Esophagus muscularis mucosa (tissue), 4 donors: ENCODE results near the gene APH1A. TPM values are rescaled to one million over a fixed set of nuclear protein-coding genes. Genes with fewer than 3 reads are reported as not detected.
A peak's percentile ranks its signal among the peaks of the same experiment; 100 is the strongest.

ENCODE experiments used
- DNase-seq: peaks from one replicate; pipeline ENCODE4 v3.0.0-alpha.2; 2017; ENCODE audit errors: extremely low spot score
- H3K27ac ChIP-seq, 4 donors: fragments of 200-600 bp; sonication (generic); replicated peaks in 1 of 4; 1 replicate in 3 of 4; 2 replicates in 1 of 4; pipeline ENCODE4 v1.5.1; 2016 to 2019; ENCODE audit warnings: mild to moderate bottlenecking in 1 of 4
- H3K27me3 ChIP-seq, 4 donors: fragments of 200-600 bp; sonication (generic); one replicate each; pipeline versions ENCODE4 v1.5.1 to v1.6.0; 2016 to 2019
- H3K36me3 ChIP-seq, 4 donors: fragments of 200-600 bp; sonication (generic); one replicate each; pipeline ENCODE4 v1.5.1; 2016 to 2019
- H3K4me1 ChIP-seq, 4 donors: fragments of 200-600 bp; sonication (generic); one replicate each; pipeline ENCODE4 v1.5.1; 2016 to 2019
- H3K4me3 ChIP-seq, 4 donors: fragments of 200-600 bp; sonication (generic); 1 replicate in 2 of 4; 2 replicates in 2 of 4; pipeline ENCODE4 v1.5.1; 2016 to 2019; ENCODE audit warnings: mild to moderate bottlenecking in 4 of 4, moderate library complexity in 1 of 4
- H3K9me3 ChIP-seq, 4 donors: fragments of 200-600 bp; sonication (generic); 1 replicate in 3 of 4; 2 replicates in 1 of 4; pipeline ENCODE4 v1.5.1; 2016 to 2019
- EP300 ChIP-seq: sonication (generic); formaldehyde crosslinking; IDR thresholded peaks from one replicate; pipeline ENCODE4 v1.6.1; 2017; ENCODE audit warnings: antibody characterized with exemption
- POLR2A ChIP-seq: fragments of 450-650 bp; IDR thresholded peaks from one replicate; pipeline ENCODE4 v1.6.1; 2017; ENCODE audit warnings: antibody characterized with exemption, moderate library complexity, mild to moderate bottlenecking, low read depth
- POLR2AphosphoS5 ChIP-seq, 2 donors: sonication (generic); formaldehyde crosslinking; IDR thresholded peaks; one replicate each; pipeline ENCODE4 v1.6.1; 2017; ENCODE audit warnings: antibody characterized with exemption in 2 of 2
- WGBS: methylation state at CpG from one replicate; pipeline ENCODE4 v1.1.5; 2018; 5-methylcytosine and 5-hydroxymethylcytosine counted together
- intact Hi-C: fragments of 100-400 bp; cut with DNase I; formaldehyde crosslinking; loops from one replicate; pipeline ENCODE4 v1.15.1; 2023
- total RNA-seq, 4 donors: library from RNA; depleted of rRNA; stranded (reverse); fragments of >200 nt; gene quantifications; one replicate each; pipeline versions ENCODE4 v1.1.0 to v1.2.1, GENCODE V29; 2016
- TF ChIP-seq, protein P1 (sequence below), 3 experiments: fragments of 200-600 bp in 2 of 3; fragments of 450-650 bp in 1 of 3; sonication (generic) in 2 of 3; IDR thresholded peaks; one replicate each; pipeline ENCODE4 v1.5.1; 2017 to 2019; ENCODE audit warnings: antibody characterized with exemption in 3 of 3, mild to moderate bottlenecking in 2 of 3, moderate library complexity in 1 of 3

The APH1A gene
- total RNA-seq, 4 donors from 2014 or later: 36.1 to 63.5 (median 49.7) TPM

DNA sequence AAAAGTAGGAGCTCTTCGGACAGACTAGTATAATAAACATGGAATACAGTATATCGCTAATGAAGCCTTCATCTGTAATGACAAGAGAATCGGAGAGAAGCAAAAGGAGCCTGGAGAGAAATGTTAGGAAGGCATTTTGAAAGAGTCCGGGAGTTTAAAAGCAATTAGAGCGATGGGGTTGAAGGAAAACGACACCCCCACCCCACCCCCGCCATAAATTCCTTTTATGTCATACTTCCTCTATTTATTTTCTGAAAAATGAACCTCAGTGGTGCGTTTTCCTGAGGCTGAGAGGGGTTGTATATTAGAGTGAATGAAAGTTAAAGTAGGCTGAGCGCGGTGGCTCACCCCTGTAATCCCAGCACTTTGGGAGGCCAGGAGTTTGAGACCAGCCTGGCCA, 635 bp upstream of the APH1A start:
- TF ChIP-seq, protein P1, sequence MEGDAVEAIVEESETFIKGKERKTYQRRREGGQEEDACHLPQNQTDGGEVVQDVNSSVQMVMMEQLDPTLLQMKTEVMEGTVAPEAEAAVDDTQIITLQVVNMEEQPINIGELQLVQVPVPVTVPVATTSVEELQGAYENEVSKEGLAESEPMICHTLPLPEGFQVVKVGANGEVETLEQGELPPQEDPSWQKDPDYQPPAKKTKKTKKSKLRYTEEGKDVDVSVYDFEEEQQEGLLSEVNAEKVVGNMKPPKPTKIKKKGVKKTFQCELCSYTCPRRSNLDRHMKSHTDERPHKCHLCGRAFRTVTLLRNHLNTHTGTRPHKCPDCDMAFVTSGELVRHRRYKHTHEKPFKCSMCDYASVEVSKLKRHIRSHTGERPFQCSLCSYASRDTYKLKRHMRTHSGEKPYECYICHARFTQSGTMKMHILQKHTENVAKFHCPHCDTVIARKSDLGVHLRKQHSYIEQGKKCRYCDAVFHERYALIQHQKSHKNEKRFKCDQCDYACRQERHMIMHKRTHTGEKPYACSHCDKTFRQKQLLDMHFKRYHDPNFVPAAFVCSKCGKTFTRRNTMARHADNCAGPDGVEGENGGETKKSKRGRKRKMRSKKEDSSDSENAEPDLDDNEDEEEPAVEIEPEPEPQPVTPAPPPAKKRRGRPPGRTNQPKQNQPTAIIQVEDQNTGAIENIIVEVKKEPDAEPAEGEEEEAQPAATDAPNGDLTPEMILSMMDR (IDR thresholded peaks at IDR 0.05): no peak
- TF ChIP-seq EP300 (no peak), POLR2AphosphoS5 (IDR thresholded peaks at IDR 0.05) (no peak), POLR2A (no peak)
- Histone ChIP-seq H3K9me3 (no peaks in the 10 kb centered on the region), H3K27me3 (no peaks in the 10 kb centered on the region), H3K4me1 (peaks cover 35 to 55% (median 49%) of the 10 kb centered on the region in 4 donors), H3K4me3 (peak overlapping the region; percentile 76 to 99 (median 94)), H3K36me3 (peaks cover 21 to 33% (median 30%) of the 10 kb centered on the region in 4 donors), H3K27ac (peak overlapping the region; percentile 92 to 98 (median 96))
- WGBS: 22% methylated on average over 10 of the region's 10 CpGs
- intact Hi-C loops: loop anchor here (2.0 kb wide), 1 partner anchor 23 kb away; the partner anchor contains the start of gene MRPS21
- DNase-seq: no peak

- H3K9me3 ChIP-seq: no peaks in the 10 kb centered on the region
- peak overlapping the region; percentile 76 to 99 (median 94) for H3K4me3 ChIP-seq
- intact Hi-C loops: loop anchor here (2.0 kb wide), 1 partner anchor 24 kb away; the partner anchor contains the start of gene MRPS21
- peak overlapping the region; percentile 92 to 98 (median 96) for H3K27ac ChIP-seq
- peaks cover 29 to 49% (median 41%) of the 10 kb centered on the region in 4 donors for H3K4me1 ChIP-seq
- WGBS: 0% methylated on average over 21 of the region's 21 CpGs
- TF ChIP-seq EP300 (no peak), POLR2AphosphoS5 (IDR thresholded peaks at IDR 0.05) (peak in 1 of 2 donors; percentile 60)
- DNase-seq: no peak
- peaks cover 21 to 40% (median 37%) of the 10 kb centered on the region in 4 donors for H3K36me3 ChIP-seq
- H3K27me3 ChIP-seq: no peaks in the 10 kb centered on the region
Observed at GRCh38 chr1:150268340-150268704, 494 bp downstream of the APH1A start.

DNA sequence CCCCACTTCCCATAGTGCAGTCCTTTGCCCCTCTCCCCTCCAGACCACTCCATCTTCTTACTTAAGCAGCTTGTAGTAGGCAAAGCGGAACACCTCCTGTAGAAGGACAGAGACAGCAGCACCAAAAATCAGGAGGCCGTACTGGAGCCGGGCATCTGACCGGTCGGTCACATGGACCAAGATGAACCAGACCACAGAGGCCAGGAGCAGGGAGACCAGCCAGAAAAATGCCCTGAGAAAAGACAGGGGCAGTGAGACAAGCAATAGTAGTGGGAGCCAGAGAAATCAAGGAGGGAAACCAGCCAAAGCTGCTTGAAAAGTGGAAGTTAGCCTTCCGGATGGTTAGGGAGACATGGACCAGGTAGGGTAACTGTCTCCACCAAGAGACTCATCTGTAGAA, 920 bp downstream of the APH1A start:
- Histone ChIP-seq H3K27ac (peak overlapping the region; percentile 92 to 98 (median 96)), H3K27me3 (no peaks in the 10 kb centered on the region), H3K36me3 (peaks cover 21 to 40% (median 37%) of the 10 kb centered on the region in 4 donors), H3K4me1 (peaks cover 27 to 45% (median 37%) of the 10 kb centered on the region in 4 donors), H3K4me3 (peak overlapping the region; percentile 76 to 99 (median 94)), H3K9me3 (no peaks in the 10 kb centered on the region)
- no peak for DNase-seq
- intact Hi-C loops: loop anchor here (2.0 kb wide), 1 partner anchor 25 kb away; the partner anchor contains the start of gene MRPS21
- TF ChIP-seq POLR2AphosphoS5 (IDR thresholded peaks at IDR 0.05) (no peak), EP300 (no peak), POLR2A (no peak)
- TF ChIP-seq, protein P1 (IDR thresholded peaks at IDR 0.05): no peak
- WGBS: 28% methylated on average over 6 of the region's 6 CpGs

DNA sequence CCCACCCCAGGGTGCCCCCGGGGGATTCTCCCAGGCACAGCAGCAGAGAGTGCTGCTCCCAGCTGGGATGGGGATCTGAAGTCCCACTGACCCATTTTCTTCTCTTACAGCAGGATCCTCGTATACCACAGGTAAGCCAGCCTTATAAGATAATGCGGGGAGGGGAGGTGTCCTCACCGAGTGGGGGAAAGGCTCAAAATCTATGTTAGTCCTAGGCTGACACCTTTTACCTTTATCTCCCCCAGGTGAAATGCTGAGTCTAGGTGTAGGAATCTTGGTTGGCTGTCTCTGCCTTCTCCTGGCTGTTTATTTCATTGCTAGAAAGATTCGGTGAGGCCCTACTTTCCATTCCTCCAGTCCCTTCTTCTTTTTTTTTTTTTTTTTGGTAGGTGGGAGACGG, 5.3 kb downstream of the APH1A start:
- Histone ChIP-seq H3K4me1 (peaks cover 13 to 41% (median 33%) of the 10 kb centered on the region in 4 donors), H3K27me3 (no peaks in the 10 kb centered on the region), H3K9me3 (no peaks in the 10 kb centered on the region), H3K4me3 (no peak overlapping the region), H3K36me3 (peaks cover 21 to 40% (median 37%) of the 10 kb centered on the region in 4 donors), H3K27ac (no peak overlapping the region)
- 74% methylated on average over 6 of the region's 6 CpGs for WGBS
- DNase-seq: no peak
- TF ChIP-seq, protein P1 (IDR thresholded peaks at IDR 0.05): no peak
- TF ChIP-seq POLR2AphosphoS5 (IDR thresholded peaks at IDR 0.05): no peak
- no peak for TF ChIP-seq EP300
- TF ChIP-seq POLR2A: no peak
- intact Hi-C loops: no loop called here

GRCh38 chr1:150262388-150263320, 6.2 kb downstream of the APH1A start:
- Histone ChIP-seq H3K36me3 (peaks cover 21 to 39% (median 37%) of the 10 kb centered on the region in 4 donors), H3K4me3 (no peak overlapping the region), H3K9me3 (no peaks in the 10 kb centered on the region), H3K4me1 (peaks cover 12 to 44% (median 33%) of the 10 kb centered on the region in 4 donors), H3K27me3 (no peaks in the 10 kb centered on the region), H3K27ac (no peak overlapping the region)
- intact Hi-C loops: no loop called here
- 76% methylated on average over 6 of the region's 6 CpGs for WGBS
- TF ChIP-seq POLR2AphosphoS5 (IDR thresholded peaks at IDR 0.05) (peak in 1 of 2 donors; percentile 5), EP300 (no peak)
- DNase-seq: no peak
